OCI-LY7 (cell line): Measurements from ENCODE around the gene WDR4.

Experiments
- EZH2phosphoT487 ChIP-seq: fragments of 200-600 bp; sonication (generic); IDR thresholded peaks from 2 replicates; pipeline ENCODE4 v1.6.1; 2018; ENCODE audit warnings: low read depth, borderline replicate concordance, mild to moderate bottlenecking, mixed run types, antibody characterized with exemption, low read length, moderate library complexity, mixed read lengths
- TF ChIP-seq, protein P1 (sequence below): fragments of 200-600 bp; sonication (generic); conservative IDR thresholded peaks from 2 replicates; pipeline ENCODE4 v1.5.1; 2014; ENCODE audit warnings: mild to moderate bottlenecking, antibody characterized with exemption, low read length, moderate library complexity, mixed read lengths

DNA sequence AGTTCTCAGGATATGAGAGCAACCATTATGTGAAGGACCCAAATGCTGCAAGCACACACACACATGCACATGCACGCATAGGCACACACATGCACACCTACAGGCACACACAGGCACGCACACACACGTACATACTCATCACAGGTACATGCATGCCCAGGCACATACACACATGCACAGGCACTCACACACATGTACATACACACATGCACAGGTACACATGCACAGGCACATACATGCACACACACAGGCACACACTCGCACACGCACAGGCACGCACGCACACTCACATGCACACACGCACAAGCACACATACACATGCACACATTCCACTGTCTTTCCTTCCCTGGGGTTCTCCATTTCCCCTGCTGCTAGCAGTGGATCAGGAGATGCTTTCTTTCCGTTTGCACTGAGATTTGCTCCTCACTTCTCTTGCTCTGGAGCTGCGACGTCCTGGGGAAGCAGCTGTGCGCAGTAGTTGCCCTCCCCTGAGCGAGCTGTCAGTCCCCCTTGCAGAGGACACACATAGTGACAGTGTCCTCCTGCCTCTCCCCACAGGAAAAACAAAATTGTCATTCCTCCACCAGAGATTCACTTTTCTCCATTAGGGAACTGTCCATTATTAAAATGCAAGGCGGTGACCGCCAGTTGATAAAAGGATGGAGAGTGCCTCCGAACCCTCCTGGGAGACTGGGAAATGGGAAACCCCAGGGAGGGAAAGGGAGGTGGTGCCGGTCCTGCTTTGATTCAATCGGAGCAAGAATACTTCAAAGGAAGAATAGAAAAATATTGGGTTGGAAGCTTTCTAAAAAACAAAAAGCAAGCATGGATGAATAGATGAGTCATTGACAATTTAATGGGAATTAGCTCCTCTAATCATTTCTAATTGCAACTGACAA lies 69.5 kb downstream of the WDR4 start:
- TF ChIP-seq, protein P1, sequence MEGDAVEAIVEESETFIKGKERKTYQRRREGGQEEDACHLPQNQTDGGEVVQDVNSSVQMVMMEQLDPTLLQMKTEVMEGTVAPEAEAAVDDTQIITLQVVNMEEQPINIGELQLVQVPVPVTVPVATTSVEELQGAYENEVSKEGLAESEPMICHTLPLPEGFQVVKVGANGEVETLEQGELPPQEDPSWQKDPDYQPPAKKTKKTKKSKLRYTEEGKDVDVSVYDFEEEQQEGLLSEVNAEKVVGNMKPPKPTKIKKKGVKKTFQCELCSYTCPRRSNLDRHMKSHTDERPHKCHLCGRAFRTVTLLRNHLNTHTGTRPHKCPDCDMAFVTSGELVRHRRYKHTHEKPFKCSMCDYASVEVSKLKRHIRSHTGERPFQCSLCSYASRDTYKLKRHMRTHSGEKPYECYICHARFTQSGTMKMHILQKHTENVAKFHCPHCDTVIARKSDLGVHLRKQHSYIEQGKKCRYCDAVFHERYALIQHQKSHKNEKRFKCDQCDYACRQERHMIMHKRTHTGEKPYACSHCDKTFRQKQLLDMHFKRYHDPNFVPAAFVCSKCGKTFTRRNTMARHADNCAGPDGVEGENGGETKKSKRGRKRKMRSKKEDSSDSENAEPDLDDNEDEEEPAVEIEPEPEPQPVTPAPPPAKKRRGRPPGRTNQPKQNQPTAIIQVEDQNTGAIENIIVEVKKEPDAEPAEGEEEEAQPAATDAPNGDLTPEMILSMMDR, result no peak
- no peak for TF ChIP-seq EZH2phosphoT487
